NCI-H2029 (cell line): Measurements from ENCODE around the gene BIN2.

ENCODE experiments used
- DNase-seq: peaks from one replicate; lab custom pipeline; 2025; lab: John Stamatoyannopoulos, UW

BIN2 gene

GRCh38 chr12:51254536-51254935 is 69.4 kb downstream of the BIN2 start:
- no peak for DNase-seq

GRCh38 chr12:51253276-51253675 is 70.7 kb downstream of the BIN2 start:
- DNase-seq, result no peak

GRCh38 chr12:51247523-51248206 is 76.3 kb downstream of the BIN2 start:
- DNase-seq, result peak; percentile 36

DNA sequence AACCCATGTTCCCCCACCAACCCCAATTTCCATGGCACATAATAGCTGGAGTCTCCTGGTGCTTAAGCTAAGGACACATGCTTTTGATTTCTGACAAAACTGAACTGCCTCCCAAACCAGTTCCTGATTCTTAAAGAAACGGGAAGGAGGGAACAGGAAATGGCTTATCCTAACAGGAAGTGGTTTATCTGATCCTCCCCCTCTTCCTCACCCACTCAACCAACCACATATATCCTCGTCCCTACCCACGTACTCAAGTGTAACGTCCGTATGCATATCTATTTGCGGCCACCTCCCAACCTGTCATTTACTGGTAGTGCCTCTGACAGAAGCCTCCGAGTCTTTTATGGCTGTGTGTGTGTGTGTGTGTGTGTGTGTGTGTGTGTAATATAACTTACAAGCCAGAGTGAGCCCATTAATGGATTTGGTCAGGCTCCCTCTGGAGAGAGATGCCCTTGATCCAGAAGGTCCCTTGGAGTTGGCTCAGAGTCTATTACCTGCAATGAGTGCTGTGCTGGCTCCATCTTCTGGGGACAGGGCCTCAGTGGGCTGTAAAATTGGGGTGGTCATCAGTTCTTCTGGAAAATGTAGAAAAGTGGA is 77.6 kb downstream of the BIN2 start:
- peak; percentile 47 for DNase-seq

DNA sequence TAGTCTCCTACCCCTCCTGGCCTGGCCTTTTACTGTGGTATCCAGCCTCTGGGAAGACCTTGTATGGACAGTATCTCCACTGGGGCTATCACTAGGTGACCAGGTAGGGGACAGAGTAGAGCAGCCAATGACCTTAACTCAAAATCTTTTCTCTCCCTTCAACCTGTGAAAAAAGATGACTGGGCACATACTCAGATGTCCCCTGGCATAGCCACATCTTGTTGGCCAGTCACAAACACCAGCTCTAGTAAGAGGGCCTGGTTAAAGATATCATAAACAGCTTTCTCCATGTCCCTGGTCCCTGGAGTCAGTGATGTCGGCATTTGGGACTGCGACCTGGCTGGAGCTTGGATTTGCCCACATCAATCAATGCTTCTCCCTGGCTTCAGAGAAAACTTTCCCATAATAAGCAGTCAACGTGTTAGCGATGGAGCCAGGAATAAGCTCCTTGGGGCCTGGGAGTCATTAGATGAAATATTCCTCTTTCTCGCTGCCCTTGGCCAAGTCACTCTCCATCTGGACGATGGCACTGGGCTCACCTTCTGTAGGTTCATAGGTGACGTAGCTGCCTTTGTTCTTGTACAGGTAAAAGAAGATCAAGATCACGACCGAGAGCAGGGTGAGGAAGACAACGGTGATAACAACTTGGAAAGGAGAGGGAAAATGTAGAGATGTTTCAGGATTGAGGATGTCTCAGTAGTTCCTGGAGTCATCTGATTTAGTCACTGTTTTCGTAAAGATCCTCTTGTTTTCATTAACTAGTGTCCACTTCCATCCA is 78.3 kb downstream of the BIN2 start:
- DNase-seq, result no peak

DNA sequence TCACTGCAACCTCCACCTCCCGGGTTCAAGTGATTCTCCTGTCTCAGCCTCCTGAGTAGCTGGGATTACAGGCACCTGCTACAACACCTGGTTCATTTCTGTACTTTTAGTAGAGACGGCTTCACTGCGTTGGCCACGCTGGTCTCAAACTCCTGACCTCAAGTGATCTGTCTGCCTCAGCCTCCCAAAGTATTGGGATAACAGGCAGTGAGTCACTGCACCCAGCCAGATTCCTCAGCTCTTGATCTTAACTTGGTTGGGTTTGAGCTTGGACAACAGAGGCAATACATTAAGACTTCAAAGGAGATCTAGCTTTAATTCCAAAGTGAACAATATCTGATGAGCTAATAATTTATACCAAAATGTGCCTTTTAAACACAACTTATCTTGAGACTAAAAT is 79.7 kb downstream of the BIN2 start:
- DNase-seq, result no peak

DNA sequence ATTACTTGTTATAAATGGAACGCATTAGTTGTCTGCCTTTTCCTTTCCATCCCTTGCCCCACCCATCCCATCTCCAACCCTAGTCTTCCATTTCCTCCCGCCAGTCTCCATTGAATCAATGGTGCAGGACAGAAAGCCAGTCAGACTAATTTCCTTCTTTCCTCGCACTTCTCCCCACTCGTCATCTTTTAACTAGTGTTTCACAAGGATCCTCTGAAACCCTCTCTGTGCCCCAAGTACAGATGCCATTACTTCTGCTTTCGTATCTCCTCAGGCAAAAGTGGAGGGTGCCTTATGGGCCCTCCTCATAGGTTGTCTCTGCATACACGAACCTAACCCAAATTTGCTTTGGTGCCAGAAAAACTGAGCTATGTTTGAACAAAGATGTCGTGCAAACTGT is 81.1 kb downstream of the BIN2 start:
- no peak for DNase-seq

GRCh38 chr12:51242120-51242519 is 81.9 kb downstream of the BIN2 start:
- DNase-seq, result no peak

- DNase-seq, result no peak
Measured at GRCh38 chr12:51240971-51241370, 83.0 kb downstream of the BIN2 start.

DNA sequence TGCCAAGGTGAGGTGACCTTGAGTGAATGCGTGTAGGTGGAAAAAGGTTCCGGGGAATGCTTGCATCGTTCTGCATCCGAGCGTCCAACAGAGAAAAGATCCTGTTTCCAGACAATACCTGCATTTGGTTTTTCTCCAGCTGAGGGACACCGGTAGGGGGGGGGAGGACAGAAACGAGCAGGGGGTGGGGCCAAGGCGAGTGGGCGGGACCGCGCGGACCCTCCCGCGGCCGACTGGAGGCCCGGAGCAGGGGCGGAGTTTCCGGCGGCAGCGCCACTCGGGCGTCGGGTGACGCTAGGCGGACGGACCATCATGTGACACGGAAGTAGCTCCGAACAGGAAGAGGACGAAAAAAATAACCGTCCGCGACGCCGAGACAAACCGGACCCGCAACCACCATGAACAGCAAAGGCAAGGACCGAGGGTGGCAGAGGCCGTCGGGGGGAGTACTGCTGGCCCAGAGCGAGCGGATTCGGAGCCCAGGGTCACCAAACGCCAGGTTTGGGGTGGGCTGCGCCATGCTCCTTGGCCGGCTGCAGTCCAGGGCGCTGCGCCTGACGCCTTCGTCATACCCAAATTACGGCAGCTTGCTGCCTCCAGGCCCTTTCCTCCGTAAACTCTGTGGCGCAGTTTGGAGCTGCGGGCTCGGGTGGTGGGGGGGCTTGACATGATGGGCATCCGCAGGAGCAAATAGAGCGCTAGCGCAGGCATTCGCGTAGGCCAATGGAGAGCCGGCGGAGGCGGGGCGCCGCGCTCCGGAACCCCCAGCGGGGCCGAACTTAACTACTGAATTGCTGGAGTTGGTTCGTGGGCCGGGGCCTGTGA is 85.3 kb downstream of the BIN2 start, which contains the start of gene DAZAP2:
Gene DAZAP2, plus strand, starts transcription at position 317 of the 825 bp plus-strand sequence. Its CDS starts 82 bp downstream, at position 399.
- peak; percentile 97 for DNase-seq

GRCh38 chr12:51238037-51238509 is 85.9 kb downstream of the BIN2 start:
- DNase-seq, result peak; percentile 62

DNA sequence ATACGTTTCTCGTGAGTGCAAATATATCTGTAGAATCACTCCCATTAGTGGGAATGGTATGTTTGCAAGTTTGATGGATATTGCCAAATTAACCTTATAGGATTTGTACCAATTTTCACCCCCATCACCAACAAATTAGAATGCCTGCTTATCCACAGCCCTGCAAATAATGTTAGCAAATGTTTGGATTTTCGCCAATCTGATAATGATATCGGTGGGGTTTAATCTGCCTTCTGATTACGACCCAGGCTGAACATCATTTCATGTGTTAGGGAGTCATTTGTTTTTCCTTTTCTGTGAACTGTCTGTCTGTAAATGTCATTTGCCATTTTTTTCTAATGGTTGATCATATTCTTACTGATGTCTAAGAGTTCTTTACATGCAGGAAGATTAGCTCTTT is 89.4 kb downstream of the BIN2 start:
- DNase-seq, result no peak

DNA sequence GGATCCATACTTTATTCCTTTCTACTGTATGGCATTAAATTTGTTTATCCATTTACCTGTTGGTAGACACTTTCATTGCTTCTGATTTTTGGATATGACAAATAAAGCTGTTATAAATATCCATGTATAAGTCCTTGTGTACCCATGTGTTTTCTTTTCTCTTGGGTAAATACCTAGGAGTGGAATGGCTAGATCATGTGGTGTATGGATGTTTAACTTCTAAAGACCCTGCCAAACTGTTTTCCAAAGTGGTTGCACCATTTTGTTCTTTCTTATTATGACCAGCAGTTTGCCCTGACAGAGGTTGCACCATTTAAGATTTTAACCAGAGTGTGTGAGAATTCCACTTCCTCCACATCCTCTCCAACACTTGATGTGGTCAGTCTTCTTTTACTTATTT is 91.3 kb downstream of the BIN2 start:
- DNase-seq, result no peak
